ENCODE results near the gene FAM180A. TPM values are rescaled to one million over a fixed set of nuclear protein-coding genes. Genes with fewer than 3 reads are reported as not detected.

The FAM180A gene
- total and polyA plus RNA-seq, 2 experiments from 2014 or later, result not detected

DNA sequence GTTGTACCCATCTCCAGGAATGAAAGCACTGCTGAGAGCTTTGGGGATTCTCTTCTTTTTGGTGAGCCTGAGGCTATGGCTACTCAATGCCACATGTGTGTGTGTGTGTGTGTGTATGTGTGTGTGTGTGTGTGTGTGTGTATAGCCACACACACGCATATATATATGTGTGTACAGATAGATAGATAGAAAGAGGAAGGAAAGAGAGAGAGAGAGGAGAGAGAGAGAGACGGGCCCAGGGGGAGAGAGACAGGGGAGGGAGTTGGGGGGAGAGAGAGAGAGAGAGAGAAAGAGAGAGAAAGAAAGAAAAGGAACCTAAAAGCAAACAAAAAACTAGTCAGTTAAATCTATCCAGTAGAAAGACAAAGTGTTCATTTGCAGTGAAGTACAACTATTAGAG is 28.9 kb downstream of the FAM180A start (continued):
- TF ChIP-seq, protein P1, sequence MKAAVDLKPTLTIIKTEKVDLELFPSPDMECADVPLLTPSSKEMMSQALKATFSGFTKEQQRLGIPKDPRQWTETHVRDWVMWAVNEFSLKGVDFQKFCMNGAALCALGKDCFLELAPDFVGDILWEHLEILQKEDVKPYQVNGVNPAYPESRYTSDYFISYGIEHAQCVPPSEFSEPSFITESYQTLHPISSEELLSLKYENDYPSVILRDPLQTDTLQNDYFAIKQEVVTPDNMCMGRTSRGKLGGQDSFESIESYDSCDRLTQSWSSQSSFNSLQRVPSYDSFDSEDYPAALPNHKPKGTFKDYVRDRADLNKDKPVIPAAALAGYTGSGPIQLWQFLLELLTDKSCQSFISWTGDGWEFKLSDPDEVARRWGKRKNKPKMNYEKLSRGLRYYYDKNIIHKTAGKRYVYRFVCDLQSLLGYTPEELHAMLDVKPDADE (IDR thresholded peaks at IDR 0.05), result no peak

DNA sequence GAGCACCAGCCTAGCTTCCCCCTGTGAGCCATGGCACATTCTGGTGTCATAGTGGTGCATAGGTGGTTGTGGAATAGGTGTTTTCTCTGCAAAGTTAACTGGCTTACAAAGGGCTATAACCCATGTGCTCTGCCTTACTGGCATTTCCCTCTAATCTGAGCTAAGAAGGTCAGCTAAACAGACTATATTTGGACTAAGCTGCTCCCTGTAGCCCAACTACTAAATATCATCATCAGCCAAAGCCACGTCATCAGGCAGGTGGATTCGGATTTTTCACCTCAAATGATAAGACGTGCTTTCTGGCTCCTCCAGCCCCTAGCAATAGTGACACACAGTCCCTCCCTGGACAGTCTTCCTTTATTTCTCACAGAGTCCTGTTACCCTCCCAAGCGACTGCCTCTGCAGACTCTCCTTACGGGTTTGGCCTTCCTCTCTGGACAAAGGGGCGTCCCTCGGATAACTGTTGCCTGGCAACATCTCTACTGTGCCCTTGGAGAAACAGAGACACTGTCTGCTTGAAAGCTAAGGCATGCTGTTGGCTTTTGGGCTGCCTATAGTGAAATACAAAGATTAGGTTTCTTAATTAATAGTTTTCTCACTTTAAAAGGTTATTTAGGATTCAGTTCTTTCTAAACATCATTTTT is 29.7 kb downstream of the FAM180A start:
- Histone ChIP-seq H3K9me2 (ENCODE audit: insufficient read depth) (no peaks in the 10 kb centered on the region), H2AFZ (no peak overlapping the region), H3K4me1 (ENCODE audit: insufficient read depth) (no peaks in the 10 kb centered on the region), H3K27ac (ENCODE audit: low read depth) (no peak overlapping the region), H3K4me3 (no peak overlapping the region), H3K4me2 (no peak overlapping the region), H4K20me1 (replicated peaks; ENCODE audit: insufficient read depth) (no peaks in the 10 kb centered on the region), H3F3A (replicated peaks; ENCODE audit: low read depth) (0 out of 2 replicates have a peak, but pooled peaks cover 3% of the 10 kb centered on the region), H3K79me2 (replicated peaks; ENCODE audit: insufficient read depth) (no peaks in the 10 kb centered on the region), H3K27me3 (ENCODE audit: insufficient read depth) (no peaks in the 10 kb centered on the region), H3K36me3 (ENCODE audit: insufficient read depth) (no peaks in the 10 kb centered on the region; the same call in 1 of the 2 replicates)
- no peaks in the 10 kb centered on the region for H3K36me3 Mint-ChIP-seq (ENCODE audit: low read depth)
- H3K9me3 Mint-ChIP-seq, result no peaks in the 10 kb centered on the region
- no peak overlapping the region for H3K4me3 Mint-ChIP-seq
- peak; percentile 17 for DNase-seq (ENCODE audit: low spot score)
- peaks cover 5% of the 10 kb centered on the region for H3K27me3 Mint-ChIP-seq (ENCODE audit: insufficient read depth, low read depth, poor library complexity)
- no peak overlapping the region for H3K27ac Mint-ChIP-seq
- H3K4me1 Mint-ChIP-seq, result peaks cover 2% of the 10 kb centered on the region; the same call in 2 of the 3 replicates
- ATAC-seq, result peak; percentile 31; the same call in 2 of the 3 replicates
- TF ChIP-seq ZNF114 (CRISPR knock-in tag; IDR thresholded peaks at IDR 0.05) (no peak), POLR2AphosphoS5 (IDR thresholded peaks at IDR 0.05; ENCODE audit: low read depth) (no peak), ZNF331 (CRISPR knock-in tag; IDR thresholded peaks at IDR 0.05; ENCODE audit: low read depth) (no peak), EZH2 (IDR thresholded peaks at IDR 0.05; ENCODE audit: low read depth, unreplicated experiment) (no peak), JUNB (IDR thresholded peaks at IDR 0.05; ENCODE audit: unreplicated experiment) (no peak), STAT1 (IDR thresholded peaks at IDR 0.05; ENCODE audit: unreplicated experiment) (no peak), EZH2phosphoT487 (IDR thresholded peaks at IDR 0.05; ENCODE audit: unreplicated experiment) (no peak), NANOG (IDR thresholded peaks at IDR 0.05; ENCODE audit: borderline replicate concordance) (no peak), CREB1 (CRISPR knock-in tag; IDR thresholded peaks at IDR 0.05; ENCODE audit: low read depth) (no peak)
- TF ChIP-seq, protein P2, sequence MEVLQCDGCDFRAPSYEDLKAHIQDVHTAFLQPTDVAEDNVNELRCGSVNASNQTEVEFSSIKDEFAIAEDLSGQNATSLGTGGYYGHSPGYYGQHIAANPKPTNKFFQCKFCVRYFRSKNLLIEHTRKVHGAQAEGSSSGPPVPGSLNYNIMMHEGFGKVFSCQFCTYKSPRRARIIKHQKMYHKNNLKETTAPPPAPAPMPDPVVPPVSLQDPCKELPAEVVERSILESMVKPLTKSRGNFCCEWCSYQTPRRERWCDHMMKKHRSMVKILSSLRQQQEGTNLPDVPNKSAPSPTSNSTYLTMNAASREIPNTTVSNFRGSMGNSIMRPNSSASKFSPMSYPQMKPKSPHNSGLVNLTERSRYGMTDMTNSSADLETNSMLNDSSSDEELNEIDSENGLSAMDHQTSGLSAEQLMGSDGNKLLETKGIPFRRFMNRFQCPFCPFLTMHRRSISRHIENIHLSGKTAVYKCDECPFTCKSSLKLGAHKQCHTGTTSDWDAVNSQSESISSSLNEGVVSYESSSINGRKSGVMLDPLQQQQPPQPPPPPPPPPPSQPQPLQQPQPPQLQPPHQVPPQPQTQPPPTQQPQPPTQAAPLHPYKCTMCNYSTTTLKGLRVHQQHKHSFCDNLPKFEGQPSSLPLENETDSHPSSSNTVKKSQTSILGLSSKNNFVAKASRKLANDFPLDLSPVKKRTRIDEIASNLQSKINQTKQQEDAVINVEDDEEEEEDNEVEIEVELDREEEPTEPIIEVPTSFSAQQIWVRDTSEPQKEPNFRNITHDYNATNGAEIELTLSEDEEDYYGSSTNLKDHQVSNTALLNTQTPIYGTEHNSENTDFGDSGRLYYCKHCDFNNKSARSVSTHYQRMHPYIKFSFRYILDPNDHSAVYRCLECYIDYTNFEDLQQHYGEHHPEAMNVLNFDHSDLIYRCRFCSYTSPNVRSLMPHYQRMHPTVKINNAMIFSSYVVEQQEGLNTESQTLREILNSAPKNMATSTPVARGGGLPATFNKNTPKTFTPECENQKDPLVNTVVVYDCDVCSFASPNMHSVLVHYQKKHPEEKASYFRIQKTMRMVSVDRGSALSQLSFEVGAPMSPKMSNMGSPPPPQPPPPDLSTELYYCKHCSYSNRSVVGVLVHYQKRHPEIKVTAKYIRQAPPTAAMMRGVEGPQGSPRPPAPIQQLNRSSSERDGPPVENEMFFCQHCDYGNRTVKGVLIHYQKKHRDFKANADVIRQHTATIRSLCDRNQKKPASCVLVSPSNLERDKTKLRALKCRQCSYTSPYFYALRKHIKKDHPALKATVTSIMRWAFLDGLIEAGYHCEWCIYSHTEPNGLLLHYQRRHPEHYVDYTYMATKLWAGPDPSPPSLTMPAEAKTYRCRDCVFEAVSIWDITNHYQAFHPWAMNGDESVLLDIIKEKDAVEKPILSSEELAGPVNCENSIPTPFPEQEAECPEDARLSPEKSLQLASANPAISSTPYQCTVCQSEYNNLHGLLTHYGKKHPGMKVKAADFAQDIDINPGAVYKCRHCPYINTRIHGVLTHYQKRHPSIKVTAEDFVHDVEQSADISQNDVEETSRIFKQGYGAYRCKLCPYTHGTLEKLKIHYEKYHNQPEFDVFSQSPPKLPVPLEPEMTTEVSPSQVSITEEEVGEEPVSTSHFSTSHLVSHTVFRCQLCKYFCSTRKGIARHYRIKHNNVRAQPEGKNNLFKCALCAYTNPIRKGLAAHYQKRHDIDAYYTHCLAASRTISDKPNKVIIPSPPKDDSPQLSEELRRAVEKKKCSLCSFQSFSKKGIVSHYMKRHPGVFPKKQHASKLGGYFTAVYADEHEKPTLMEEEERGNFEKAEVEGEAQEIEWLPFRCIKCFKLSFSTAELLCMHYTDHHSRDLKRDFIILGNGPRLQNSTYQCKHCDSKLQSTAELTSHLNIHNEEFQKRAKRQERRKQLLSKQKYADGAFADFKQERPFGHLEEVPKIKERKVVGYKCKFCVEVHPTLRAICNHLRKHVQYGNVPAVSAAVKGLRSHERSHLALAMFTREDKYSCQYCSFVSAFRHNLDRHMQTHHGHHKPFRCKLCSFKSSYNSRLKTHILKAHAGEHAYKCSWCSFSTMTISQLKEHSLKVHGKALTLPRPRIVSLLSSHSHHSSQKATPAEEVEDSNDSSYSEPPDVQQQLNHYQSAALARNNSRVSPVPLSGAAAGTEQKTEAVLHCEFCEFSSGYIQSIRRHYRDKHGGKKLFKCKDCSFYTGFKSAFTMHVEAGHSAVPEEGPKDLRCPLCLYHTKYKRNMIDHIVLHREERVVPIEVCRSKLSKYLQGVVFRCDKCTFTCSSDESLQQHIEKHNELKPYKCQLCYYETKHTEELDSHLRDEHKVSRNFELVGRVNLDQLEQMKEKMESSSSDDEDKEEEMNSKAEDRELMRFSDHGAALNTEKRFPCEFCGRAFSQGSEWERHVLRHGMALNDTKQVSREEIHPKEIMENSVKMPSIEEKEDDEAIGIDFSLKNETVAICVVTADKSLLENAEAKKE (CRISPR knock-in tag; IDR thresholded peaks at IDR 0.05), result no peak
- TF ChIP-seq, protein P3, sequence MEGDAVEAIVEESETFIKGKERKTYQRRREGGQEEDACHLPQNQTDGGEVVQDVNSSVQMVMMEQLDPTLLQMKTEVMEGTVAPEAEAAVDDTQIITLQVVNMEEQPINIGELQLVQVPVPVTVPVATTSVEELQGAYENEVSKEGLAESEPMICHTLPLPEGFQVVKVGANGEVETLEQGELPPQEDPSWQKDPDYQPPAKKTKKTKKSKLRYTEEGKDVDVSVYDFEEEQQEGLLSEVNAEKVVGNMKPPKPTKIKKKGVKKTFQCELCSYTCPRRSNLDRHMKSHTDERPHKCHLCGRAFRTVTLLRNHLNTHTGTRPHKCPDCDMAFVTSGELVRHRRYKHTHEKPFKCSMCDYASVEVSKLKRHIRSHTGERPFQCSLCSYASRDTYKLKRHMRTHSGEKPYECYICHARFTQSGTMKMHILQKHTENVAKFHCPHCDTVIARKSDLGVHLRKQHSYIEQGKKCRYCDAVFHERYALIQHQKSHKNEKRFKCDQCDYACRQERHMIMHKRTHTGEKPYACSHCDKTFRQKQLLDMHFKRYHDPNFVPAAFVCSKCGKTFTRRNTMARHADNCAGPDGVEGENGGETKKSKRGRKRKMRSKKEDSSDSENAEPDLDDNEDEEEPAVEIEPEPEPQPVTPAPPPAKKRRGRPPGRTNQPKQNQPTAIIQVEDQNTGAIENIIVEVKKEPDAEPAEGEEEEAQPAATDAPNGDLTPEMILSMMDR (conservative IDR thresholded peaks at IDR 0.05; ENCODE audit: low read depth in 2 of 2), result no peak
- TF ChIP-seq, protein P4, sequence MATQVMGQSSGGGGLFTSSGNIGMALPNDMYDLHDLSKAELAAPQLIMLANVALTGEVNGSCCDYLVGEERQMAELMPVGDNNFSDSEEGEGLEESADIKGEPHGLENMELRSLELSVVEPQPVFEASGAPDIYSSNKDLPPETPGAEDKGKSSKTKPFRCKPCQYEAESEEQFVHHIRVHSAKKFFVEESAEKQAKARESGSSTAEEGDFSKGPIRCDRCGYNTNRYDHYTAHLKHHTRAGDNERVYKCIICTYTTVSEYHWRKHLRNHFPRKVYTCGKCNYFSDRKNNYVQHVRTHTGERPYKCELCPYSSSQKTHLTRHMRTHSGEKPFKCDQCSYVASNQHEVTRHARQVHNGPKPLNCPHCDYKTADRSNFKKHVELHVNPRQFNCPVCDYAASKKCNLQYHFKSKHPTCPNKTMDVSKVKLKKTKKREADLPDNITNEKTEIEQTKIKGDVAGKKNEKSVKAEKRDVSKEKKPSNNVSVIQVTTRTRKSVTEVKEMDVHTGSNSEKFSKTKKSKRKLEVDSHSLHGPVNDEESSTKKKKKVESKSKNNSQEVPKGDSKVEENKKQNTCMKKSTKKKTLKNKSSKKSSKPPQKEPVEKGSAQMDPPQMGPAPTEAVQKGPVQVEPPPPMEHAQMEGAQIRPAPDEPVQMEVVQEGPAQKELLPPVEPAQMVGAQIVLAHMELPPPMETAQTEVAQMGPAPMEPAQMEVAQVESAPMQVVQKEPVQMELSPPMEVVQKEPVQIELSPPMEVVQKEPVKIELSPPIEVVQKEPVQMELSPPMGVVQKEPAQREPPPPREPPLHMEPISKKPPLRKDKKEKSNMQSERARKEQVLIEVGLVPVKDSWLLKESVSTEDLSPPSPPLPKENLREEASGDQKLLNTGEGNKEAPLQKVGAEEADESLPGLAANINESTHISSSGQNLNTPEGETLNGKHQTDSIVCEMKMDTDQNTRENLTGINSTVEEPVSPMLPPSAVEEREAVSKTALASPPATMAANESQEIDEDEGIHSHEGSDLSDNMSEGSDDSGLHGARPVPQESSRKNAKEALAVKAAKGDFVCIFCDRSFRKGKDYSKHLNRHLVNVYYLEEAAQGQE (IDR thresholded peaks at IDR 0.05; ENCODE audit: unreplicated experiment), result no peak
